Ovary (tissue), 3 donors: Measurements from ENCODE around the gene AEN.

ENCODE experiments used
- CTCF ChIP-seq, 3 donors: fragments of 450-650 bp in 2 of 3; fragments of 200-600 bp in 1 of 3; IDR thresholded peaks; one replicate each; pipeline versions ENCODE4 v1.5.1 to v1.8.0; 2016 to 2022; ENCODE audit warnings: antibody characterized with exemption in 3 of 3, mild to moderate bottlenecking in 1 of 3
- POLR2A ChIP-seq: fragments of 450-650 bp; IDR thresholded peaks from one replicate; pipeline ENCODE4 v1.6.1; 2017; ENCODE audit warnings: antibody characterized with exemption, mild to moderate bottlenecking, moderate library complexity
- donor health status: DM: no; HTN: no; CAD: no.

GRCh38 chr15:88645171-88646087, 24.3 kb downstream of the AEN start:
- TF ChIP-seq CTCF (IDR thresholded peaks at IDR 0.05) (no peak), POLR2A (no peak)
